Endodermal cell (in vitro differentiated cells): Measurements from ENCODE around the gene KRT84. TPM values are rescaled to one million over a fixed set of nuclear protein-coding genes. Genes with fewer than 3 reads are reported as not detected.
"Not testable (repeated sequence)": the region's sequence is repeated elsewhere in the genome, so short reads cannot be mapped to it uniquely, and the experiment has no call there.

Experiments used
- DNase-seq: peaks from one replicate; pipeline ENCODE4 v3.0.0-alpha.2; 2017
- H3K27ac ChIP-seq: 2 replicates; pipeline ENCODE4 v1.5.1; 2013; ENCODE audit warnings: mild to moderate bottlenecking, low read depth, low read length, moderate library complexity
- H3K27me3 ChIP-seq: 2 replicates; pipeline ENCODE4 v1.6.1; 2013; ENCODE audit warnings: mild to moderate bottlenecking, low read length, moderate library complexity; ENCODE audit not compliant: insufficient read depth, control insufficient read depth, poor library complexity, severe bottlenecking
- H3K36me3 ChIP-seq: 2 replicates; pipeline ENCODE4 v1.7.0; 2013; ENCODE audit warnings: mild to moderate bottlenecking, low read length, moderate library complexity; ENCODE audit not compliant: control insufficient read depth, insufficient read depth
- H3K4me1 ChIP-seq: one replicate; pipeline ENCODE4 v1.7.0; 2013; ENCODE audit warnings: low read length; ENCODE audit not compliant: control insufficient read depth, insufficient read depth
- H3K4me3 ChIP-seq: 2 replicates; pipeline ENCODE4 v1.5.1; 2013; ENCODE audit warnings: mild to moderate bottlenecking, low read length, moderate library complexity
- H3K9ac ChIP-seq: 2 replicates; pipeline ENCODE4 v1.6.1; 2013; ENCODE audit warnings: mild to moderate bottlenecking, low read length, moderate library complexity; ENCODE audit not compliant: poor library complexity, severe bottlenecking; ENCODE audit errors: extremely low read depth
- H3K9me3 ChIP-seq: 2 replicates; pipeline ENCODE4 v1.6.1; 2013; ENCODE audit warnings: mild to moderate bottlenecking, low read length, moderate library complexity; ENCODE audit not compliant: control insufficient read depth
- H3K27ac Mint-ChIP-seq: 2 replicates; pipeline ENCODE4 v1.8.0; 2020; ENCODE audit warnings: mixed read lengths
- H3K27me3 Mint-ChIP-seq: 2 replicates; pipeline ENCODE4 v1.8.0; 2021; ENCODE audit warnings: mild to moderate bottlenecking, mixed read lengths; ENCODE audit not compliant: insufficient read depth
- H3K36me3 Mint-ChIP-seq: 2 replicates; pipeline ENCODE4 v1.8.0; 2020; ENCODE audit warnings: low read depth, mixed read lengths
- H3K4me1 Mint-ChIP-seq: 2 replicates; pipeline ENCODE4 v1.8.0; 2020; ENCODE audit warnings: mixed read lengths
- H3K4me3 Mint-ChIP-seq: 2 replicates; pipeline ENCODE4 v1.8.0; 2020; ENCODE audit warnings: mild to moderate bottlenecking, moderate library complexity, mixed read lengths
- H3K9me3 Mint-ChIP-seq: 2 replicates; pipeline ENCODE4 v1.8.0; 2020; ENCODE audit warnings: mild to moderate bottlenecking, mixed read lengths
- CTCF ChIP-seq: fragments of 200-600 bp; sonication (generic); conservative IDR thresholded peaks from 2 replicates; pipeline ENCODE4 v1.5.0; 2021; ENCODE audit warnings: antibody characterized with exemption, mild to moderate bottlenecking
- WGBS, 2 experiments: methylation state at CpG; one replicate each; pipeline versions ENCODE4 v1.1.5 to v1.1.7; 2013; ENCODE audit warnings: missing lambda C conversion rate in 2 of 2, mixed read lengths in 1 of 2; ENCODE audit not compliant: insufficient coverage in 1 of 2, insufficient read length in 1 of 2; 5-methylcytosine and 5-hydroxymethylcytosine counted together
- total RNA-seq, 2 donors: library from RNA; stranded (reverse); fragmentation: NEBNext Ultra II Directional in 1 of 2; extraction: Animal tissue kit (Norgen Biotek cat#: 25700) in 1 of 2; gene quantifications; 2 replicates in 1 of 2; 3 replicates in 1 of 2; pipeline ENCODE4 v1.2.1, GENCODE V29; 2021

The KRT84 gene
- total RNA-seq, 2 donors from 2014 or later, result not detected

DNA sequence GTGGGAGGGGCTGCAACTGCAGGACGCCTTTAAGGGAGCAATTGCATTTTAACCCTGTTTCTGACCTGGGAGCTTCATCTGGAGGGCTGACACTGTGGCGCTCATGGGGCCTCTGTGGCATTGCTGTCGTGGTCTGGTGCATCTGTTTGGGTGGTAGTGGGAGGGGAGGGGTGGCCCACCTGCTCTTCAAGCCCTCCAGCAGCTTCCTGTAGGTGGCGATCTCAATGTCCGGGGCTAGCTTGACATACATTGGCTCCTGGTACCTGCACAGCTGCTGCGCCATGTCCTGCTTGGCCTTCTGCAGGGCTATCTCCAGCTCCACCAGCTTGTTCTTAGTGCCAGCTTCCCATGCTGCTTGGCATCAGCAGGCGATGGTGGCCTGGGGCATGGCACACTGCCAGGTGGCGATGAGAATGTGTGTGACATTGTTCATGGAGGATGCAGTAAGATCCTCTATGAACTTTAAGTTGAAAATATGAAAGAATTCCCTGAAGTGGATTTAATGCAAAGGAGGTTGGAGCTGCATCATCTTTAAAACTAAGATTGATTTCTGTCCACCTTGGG, 28.4 kb upstream of the KRT84 start:
- no peaks in the 10 kb centered on the region for H3K27me3 ChIP-seq
- H3K9me3 ChIP-seq, result no peaks in the 10 kb centered on the region
- no peak overlapping the region for H3K27ac ChIP-seq
- no peak overlapping the region for H3K4me3 ChIP-seq
- DNase-seq, result peak; percentile 83
- no peak overlapping the region for H3K9ac ChIP-seq
- no peaks in the 10 kb centered on the region for H3K36me3 Mint-ChIP-seq
- peaks cover 3% of the 10 kb centered on the region for H3K9me3 Mint-ChIP-seq
- TF ChIP-seq CTCF, result peak; percentile 67
- no peaks in the 10 kb centered on the region for H3K4me1 ChIP-seq
- H3K4me1 Mint-ChIP-seq, result peaks cover 8% of the 10 kb centered on the region
- H3K36me3 ChIP-seq, result no peaks in the 10 kb centered on the region
- H3K27ac Mint-ChIP-seq, result no peak overlapping the region
- no peak overlapping the region for H3K4me3 Mint-ChIP-seq
- 87 to 89% methylated on average over 5 to 8 of the region's 8 CpGs for WGBS, 2 experiments
- H3K27me3 Mint-ChIP-seq, result peaks cover 7% of the 10 kb centered on the region

DNA sequence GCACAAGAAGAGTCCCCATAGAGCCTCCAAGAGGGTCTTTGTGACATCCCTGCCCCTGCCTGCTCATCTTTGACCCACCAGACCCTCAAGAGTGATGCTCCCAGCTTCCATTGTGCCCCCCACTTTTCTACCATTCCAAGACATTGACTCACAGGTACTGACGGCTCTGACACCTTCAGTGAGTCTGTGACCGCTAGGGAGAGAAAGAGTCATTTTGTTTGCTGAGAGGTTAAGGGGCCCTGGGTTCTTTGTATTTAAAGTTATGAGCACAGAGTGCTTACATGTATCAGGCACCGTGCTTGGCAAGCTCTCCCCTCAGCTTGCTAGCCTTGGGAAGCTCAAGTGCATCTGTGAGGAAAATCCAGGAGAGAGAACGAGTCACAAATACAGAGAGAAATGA, 27.8 kb upstream of the KRT84 start:
- H3K4me3 ChIP-seq, result no peak overlapping the region
- no peak for DNase-seq
- Mint-ChIP-seq H3K36me3 (no peaks in the 10 kb centered on the region), H3K4me3 (no peak overlapping the region), H3K4me1 (peaks cover 8% of the 10 kb centered on the region), H3K9me3 (peaks cover 8% of the 10 kb centered on the region), H3K27ac (no peak overlapping the region), H3K27me3 (peaks cover 12% of the 10 kb centered on the region)
- no peaks in the 10 kb centered on the region for H3K9me3 ChIP-seq
- no peak overlapping the region for H3K27ac ChIP-seq
- no peaks in the 10 kb centered on the region for H3K4me1 ChIP-seq
- no peak overlapping the region for H3K9ac ChIP-seq
- H3K27me3 ChIP-seq, result no peaks in the 10 kb centered on the region
- 85 to 100% methylated on average over 2 to 4 of the region's 4 CpGs for WGBS, 2 experiments
- H3K36me3 ChIP-seq, result no peaks in the 10 kb centered on the region
- no peak for TF ChIP-seq CTCF

DNA sequence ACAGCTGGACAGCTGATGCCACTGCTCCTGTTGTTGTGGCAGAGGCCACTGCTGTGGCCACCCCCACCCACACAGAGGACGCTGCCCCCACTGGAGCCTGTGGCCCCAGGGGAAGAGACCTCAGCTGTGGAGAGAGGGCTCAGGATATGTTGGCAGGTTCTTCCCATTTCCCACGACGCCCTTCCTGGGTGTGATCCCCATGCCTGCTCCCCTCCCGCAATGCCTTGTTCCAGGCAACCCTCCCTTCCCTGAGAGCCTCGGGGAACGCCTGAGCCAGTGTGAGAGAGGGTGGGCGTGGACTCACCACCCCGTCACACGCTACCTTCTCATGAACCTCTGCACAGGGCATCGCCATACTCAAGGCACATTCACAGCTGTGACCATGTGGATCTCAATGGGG, 26.4 kb upstream of the KRT84 start:
- Histone ChIP-seq H3K36me3 (no peaks in the 10 kb centered on the region), H3K27me3 (no peaks in the 10 kb centered on the region), H3K4me3 (no peak overlapping the region), H3K27ac (no peak overlapping the region), H3K4me1 (no peaks in the 10 kb centered on the region), H3K9ac (no peak overlapping the region), H3K9me3 (no peaks in the 10 kb centered on the region)
- Mint-ChIP-seq H3K4me3 (no peak overlapping the region), H3K36me3 (no peaks in the 10 kb centered on the region), H3K4me1 (peaks cover 8% of the 10 kb centered on the region), H3K27ac (no peak overlapping the region), H3K27me3 (peaks cover 13% of the 10 kb centered on the region), H3K9me3 (peaks cover 14% of the 10 kb centered on the region)
- 94 to 97% methylated on average over 2 to 10 of the region's 10 CpGs for WGBS, 2 experiments
- no peak for DNase-seq
- no peak for TF ChIP-seq CTCF

DNA sequence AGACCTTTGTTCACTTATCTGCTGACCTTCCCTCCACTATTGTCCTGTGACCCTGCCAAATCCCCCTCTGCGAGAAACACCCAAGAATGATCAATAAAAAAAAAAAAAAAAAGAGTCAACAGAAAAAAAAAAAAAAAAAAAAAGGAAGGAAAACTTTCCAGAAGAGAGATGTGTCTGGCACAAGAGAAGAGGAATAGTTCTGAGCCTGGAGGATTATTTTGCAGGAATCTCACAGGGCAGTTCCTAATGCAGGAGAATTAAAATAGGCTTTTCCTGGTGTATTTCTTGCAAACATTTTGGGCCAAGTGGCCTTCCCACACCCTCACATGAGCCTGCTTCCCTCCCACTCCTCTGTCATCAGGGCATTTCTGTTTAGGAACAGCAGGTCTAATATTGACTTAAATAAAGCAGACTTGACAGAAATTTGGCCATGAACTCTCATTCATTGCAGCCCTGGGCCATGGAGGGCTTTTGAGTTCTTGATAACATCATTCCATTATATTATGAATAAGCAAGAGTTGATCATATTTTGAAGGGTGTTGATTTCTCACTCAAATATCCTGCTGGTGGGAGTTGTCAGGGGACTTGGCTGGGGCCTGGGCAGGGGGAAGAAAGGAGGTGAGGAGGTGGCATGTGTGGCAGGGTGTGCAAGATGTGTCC, 25.3 kb upstream of the KRT84 start:
- H3K9me3 Mint-ChIP-seq, result peaks cover 14% of the 10 kb centered on the region
- H3K9ac ChIP-seq, DNase-seq, H3K36me3 ChIP-seq, H3K9me3 ChIP-seq, H3K4me3 Mint-ChIP-seq, H3K27me3 ChIP-seq, H3K4me1 ChIP-seq, H3K4me1 Mint-ChIP-seq, H3K36me3 Mint-ChIP-seq, H3K27ac ChIP-seq, H3K4me3 ChIP-seq: not testable (repeated sequence)
- peaks cover 13% of the 10 kb centered on the region for H3K27me3 Mint-ChIP-seq
- no CpG with 5 or more reads among the region's 1 CpG for WGBS, 2 experiments
- H3K27ac Mint-ChIP-seq, result peak overlapping the region; percentile 8
